ENCODE results near the gene HMGN5. TPM values are rescaled to one million over a fixed set of nuclear protein-coding genes. Genes with fewer than 3 reads are reported as not detected.

Gene HMGN5
- total RNA-seq, 1 donor from 2014 or later: 1.2 TPM

DNA sequence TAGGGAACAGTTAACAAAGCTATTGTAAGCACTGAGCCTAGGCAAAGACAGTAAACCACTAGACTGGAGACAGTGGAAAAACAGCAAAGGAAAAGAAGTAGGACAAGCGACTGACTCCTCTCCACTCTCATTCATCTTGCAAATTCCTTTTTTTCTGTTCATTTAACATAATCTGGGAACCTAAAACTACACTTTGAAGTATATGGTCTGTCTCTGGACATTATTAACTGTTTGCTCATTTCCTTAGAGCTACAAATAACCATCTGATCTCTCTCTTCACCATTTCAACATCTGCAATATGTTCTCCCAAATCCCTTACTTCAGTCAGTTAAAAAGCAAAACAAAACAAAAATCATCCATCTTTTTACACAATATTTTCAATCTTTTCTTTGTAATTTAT is 642 bp downstream of the HMGN5 start:
- ChIA-PET POLR2A (interaction anchor here (1.2 to 2.3 kb wide), 3 partner anchors 80 to 392 kb away, joined by 4 to 19 read pairs (median 5); partner anchors contain the start of gene BRWD3), CTCF (no interaction called here)
- TF ChIP-seq, protein P1, sequence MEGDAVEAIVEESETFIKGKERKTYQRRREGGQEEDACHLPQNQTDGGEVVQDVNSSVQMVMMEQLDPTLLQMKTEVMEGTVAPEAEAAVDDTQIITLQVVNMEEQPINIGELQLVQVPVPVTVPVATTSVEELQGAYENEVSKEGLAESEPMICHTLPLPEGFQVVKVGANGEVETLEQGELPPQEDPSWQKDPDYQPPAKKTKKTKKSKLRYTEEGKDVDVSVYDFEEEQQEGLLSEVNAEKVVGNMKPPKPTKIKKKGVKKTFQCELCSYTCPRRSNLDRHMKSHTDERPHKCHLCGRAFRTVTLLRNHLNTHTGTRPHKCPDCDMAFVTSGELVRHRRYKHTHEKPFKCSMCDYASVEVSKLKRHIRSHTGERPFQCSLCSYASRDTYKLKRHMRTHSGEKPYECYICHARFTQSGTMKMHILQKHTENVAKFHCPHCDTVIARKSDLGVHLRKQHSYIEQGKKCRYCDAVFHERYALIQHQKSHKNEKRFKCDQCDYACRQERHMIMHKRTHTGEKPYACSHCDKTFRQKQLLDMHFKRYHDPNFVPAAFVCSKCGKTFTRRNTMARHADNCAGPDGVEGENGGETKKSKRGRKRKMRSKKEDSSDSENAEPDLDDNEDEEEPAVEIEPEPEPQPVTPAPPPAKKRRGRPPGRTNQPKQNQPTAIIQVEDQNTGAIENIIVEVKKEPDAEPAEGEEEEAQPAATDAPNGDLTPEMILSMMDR (IDR thresholded peaks at IDR 0.05): no peak
- Mint-ChIP-seq H3K27me3 (no peaks in the 10 kb centered on the region), H3K4me1 (peaks cover 54% of the 10 kb centered on the region), H3K9me3 (no peaks in the 10 kb centered on the region), H3K36me3 (ENCODE audit: low read depth) (peaks cover 23% of the 10 kb centered on the region), H3K27ac (peak overlapping the region; percentile 92), H3K4me3 (peak overlapping the region; percentile 95)
- intact Hi-C loops (cut with micrococcal nuclease): loop anchor here (1.0 kb wide), 1 partner anchor 391 kb away; no protein-coding TSS in a partner anchor
- DNase-seq: no peak
- no peak for ATAC-seq (ENCODE audit: low read depth)

DNA sequence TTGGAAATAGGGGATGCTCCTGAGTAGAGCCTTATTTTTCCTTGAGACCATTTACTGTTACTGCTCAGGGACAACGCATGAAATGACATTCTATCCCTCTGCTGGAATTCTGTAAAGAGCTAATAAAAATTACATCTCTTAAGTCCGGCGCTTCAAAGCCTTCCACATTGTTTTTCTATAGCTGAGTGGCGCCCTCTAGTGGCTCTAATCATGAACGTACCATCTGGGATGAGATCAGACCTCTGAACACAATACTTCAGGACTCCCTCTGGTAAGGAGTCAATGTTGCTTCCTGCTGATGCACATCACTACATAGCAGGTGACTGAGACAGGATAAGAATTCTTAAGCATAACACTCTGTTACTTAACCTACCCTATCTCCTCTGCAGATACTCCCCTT is 6.0 kb downstream of the HMGN5 start:
- H3K9me3 Mint-ChIP-seq: no peaks in the 10 kb centered on the region
- no peaks in the 10 kb centered on the region for H3K27me3 Mint-ChIP-seq
- peaks cover 14% of the 10 kb centered on the region for H3K4me1 Mint-ChIP-seq
- TF ChIP-seq, protein P1 (IDR thresholded peaks at IDR 0.05): no peak
- no peaks in the 10 kb centered on the region for H3K36me3 Mint-ChIP-seq (ENCODE audit: low read depth)
- ChIA-PET CTCF (interaction anchor here (0.6 to 1.4 kb wide), 3 partner anchors 13 to 171 kb away, joined by 3 read pairs; no protein-coding TSS in a partner anchor), POLR2A (no interaction called here)
- no peak for DNase-seq
- ATAC-seq (ENCODE audit: low read depth): peak; percentile 60
- intact Hi-C loops (cut with micrococcal nuclease): loop anchor here (2.0 kb wide), 1 partner anchor 319 kb away; no protein-coding TSS in a partner anchor
- no peak overlapping the region for H3K27ac Mint-ChIP-seq
- H3K4me3 Mint-ChIP-seq: no peak overlapping the region

DNA sequence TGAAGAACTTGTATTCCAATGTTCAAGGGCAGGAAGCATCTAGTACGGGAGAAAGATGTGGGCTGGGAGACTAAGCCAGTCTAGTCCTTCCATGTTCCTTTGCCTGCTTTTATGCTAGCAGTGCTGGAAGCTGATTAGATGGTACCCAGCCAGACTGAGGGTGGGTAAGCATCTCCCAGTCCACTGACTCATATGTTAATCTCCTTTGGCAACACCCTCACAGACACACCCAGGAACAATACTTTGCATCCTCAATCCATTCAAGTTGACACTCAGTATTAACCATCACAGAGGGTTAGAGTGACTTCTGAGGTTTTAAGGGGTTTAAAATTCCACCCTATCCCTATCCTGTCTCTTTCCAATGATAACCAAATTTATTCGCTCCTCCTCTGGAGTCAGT is 6.5 kb downstream of the HMGN5 start:
- ATAC-seq (ENCODE audit: low read depth): no peak
- Mint-ChIP-seq H3K27ac (no peak overlapping the region), H3K36me3 (ENCODE audit: low read depth) (no peaks in the 10 kb centered on the region), H3K9me3 (no peaks in the 10 kb centered on the region), H3K4me1 (peaks cover 11% of the 10 kb centered on the region), H3K4me3 (no peak overlapping the region), H3K27me3 (no peaks in the 10 kb centered on the region)
- DNase-seq: no peak
- ChIA-PET CTCF (interaction anchor here (0.8 to 1.4 kb wide), 2 partner anchors 12 to 19 kb away, joined by 3 read pairs; no protein-coding TSS in a partner anchor), POLR2A (no interaction called here)
- TF ChIP-seq, protein P1 (IDR thresholded peaks at IDR 0.05): no peak
- intact Hi-C loops (cut with micrococcal nuclease): loop anchor here (2.0 kb wide), 1 partner anchor 318 kb away; no protein-coding TSS in a partner anchor

DNA sequence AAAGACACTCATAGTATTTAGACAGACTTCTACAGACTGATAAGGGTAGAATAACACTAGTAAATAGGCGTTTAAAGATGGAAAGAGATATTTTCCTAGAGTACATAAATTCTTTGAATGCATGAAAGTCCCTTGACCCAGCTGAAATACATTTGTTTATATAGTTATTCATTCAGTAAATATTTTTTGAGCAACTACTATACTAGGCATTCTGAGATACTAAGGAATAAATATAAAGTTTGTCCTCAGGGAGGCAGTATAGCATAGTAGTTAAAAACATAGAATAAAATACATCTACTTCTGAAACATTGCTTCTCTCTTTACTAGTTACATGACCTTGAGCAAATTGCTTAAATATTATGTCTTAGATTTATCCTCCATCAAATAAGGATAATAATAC is 27.4 kb downstream of the HMGN5 start:
- Mint-ChIP-seq H3K36me3 (ENCODE audit: low read depth) (no peaks in the 10 kb centered on the region), H3K9me3 (no peaks in the 10 kb centered on the region), H3K4me1 (no peaks in the 10 kb centered on the region), H3K27me3 (no peaks in the 10 kb centered on the region), H3K27ac (no peak overlapping the region), H3K4me3 (no peak overlapping the region)
- no peak for ATAC-seq (ENCODE audit: low read depth)
- CTCF ChIA-PET: interaction anchor here (1.6 kb wide), 1 partner anchor 203 kb away, joined by 6 read pairs; no protein-coding TSS in a partner anchor
- DNase-seq: no peak
- intact Hi-C loops (cut with micrococcal nuclease): loop anchor here (1.0 to 5.0 kb wide), 2 partner anchors 203 to 1503 kb away; no protein-coding TSS in a partner anchor
- POLR2A ChIA-PET: no interaction called here
- TF ChIP-seq, protein P1 (IDR thresholded peaks at IDR 0.05): no peak

DNA sequence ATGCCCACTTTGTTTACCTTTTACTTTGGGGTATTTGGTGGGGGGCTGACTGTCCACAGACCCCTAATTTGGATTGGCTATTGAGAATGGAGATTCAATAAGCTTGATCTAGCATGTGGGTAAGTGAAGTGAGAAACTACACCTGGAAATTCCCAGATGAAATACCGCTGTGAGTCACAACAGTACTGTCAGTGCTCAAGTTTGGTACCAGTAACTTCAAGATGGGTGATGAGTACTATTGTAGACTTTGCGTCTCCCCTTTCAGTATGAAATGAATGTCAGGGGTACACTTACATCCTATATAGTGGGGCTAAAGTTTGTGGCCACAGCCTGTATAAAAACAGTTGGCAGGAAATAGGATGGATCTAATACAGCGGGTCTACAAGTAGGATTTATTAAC is 33.3 kb downstream of the HMGN5 start:
- no peak for DNase-seq
- ChIA-PET CTCF (no interaction called here), POLR2A (no interaction called here)
- H3K4me3 Mint-ChIP-seq: no peak overlapping the region
- no peaks in the 10 kb centered on the region for H3K27me3 Mint-ChIP-seq
- no peaks in the 10 kb centered on the region for H3K4me1 Mint-ChIP-seq
- no peaks in the 10 kb centered on the region for H3K36me3 Mint-ChIP-seq (ENCODE audit: low read depth)
- no peak overlapping the region for H3K27ac Mint-ChIP-seq
- TF ChIP-seq, protein P1 (IDR thresholded peaks at IDR 0.05): no peak
- intact Hi-C loops (cut with micrococcal nuclease): no loop called here
- H3K9me3 Mint-ChIP-seq: no peaks in the 10 kb centered on the region
- ATAC-seq (ENCODE audit: low read depth): no peak
